Measurements from ENCODE around the gene LHFPL3. TPM values are rescaled to one million over a fixed set of nuclear protein-coding genes. Genes with fewer than 3 reads are reported as not detected.

The LHFPL3 gene
- total and polyA plus RNA-seq, 9 of the 15 experiments (the other 6 are each of a cell fraction or from before 2014, with no cell fraction given) = 0.21 to 0.52 TPM; not detected in 7

DNA sequence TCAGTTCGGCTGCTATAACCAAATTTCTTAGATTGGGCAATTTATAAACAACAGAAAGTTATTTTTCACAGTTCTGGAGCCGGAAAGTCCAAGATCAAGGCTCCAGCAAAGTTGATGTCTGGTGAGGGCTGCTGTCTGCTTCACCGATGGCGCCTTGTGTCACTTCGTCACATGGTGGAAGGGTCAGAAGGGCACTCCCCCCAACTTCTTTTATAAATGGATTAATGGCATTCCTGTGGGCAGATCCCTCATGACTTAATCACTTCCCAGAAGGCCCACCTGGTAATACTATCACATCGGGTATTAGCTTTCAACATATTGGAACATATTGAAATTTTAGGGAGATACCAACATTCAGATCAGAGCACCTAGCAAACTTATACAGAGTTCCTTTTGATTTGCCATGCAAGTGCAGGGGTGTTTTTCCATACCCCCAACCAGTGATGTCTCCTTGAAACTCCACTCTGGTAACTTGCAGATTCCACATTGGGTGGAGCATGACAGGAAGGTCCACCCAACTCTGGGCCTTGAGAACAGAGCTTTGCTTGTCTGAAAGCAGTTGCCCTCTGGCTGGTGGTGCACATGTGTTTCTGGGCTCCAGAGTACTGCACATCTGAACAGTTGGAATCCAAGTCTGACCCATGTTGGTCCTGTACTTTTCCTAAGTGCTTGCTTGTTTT, 600.5 kb downstream of the LHFPL3 start (continued):
- TF ChIP-seq SPI1 (IDR thresholded peaks at IDR 0.05; ENCODE audit: borderline replicate concordance, low read depth, low read length) (no peak), ILF3 (IDR thresholded peaks at IDR 0.05; ENCODE audit: borderline replicate concordance) (no peak)

DNA sequence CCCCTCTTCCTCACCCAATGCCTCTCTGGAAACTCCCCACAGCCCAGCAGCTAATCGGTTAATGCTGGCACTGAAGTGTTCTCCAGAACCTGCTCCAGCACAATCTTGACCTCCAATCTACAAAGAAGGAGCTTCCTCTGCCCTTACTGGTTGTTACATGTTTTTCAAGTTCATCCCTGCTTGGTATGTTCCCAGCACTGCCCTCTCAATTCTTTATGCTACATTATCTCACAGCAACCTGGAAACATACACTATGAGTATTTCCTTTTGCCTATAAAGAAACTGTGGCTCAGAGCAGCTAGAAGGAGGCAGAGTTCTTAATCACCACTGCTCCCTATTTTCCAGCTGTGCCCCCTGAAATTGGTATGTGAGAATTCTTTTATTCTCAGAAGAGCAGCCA, 601.5 kb downstream of the LHFPL3 start:
- FAIRE-seq = no peak
- no peak overlapping the region for H3K4me3 ChIP-seq
- TF ChIP-seq, protein P1, sequence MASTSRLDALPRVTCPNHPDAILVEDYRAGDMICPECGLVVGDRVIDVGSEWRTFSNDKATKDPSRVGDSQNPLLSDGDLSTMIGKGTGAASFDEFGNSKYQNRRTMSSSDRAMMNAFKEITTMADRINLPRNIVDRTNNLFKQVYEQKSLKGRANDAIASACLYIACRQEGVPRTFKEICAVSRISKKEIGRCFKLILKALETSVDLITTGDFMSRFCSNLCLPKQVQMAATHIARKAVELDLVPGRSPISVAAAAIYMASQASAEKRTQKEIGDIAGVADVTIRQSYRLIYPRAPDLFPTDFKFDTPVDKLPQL (IDR thresholded peaks at IDR 0.05; ENCODE audit: extremely low read depth, insufficient read length) = no peak
- no peak for TF ChIP-seq NEUROD1 (IDR thresholded peaks at IDR 0.05; ENCODE audit: borderline replicate concordance, low read depth, low read length, partially characterized antibody)
- TF ChIP-seq FOXM1 (IDR thresholded peaks at IDR 0.05; ENCODE audit: low read depth) = no peak
- no peak for TF ChIP-seq FOXM1 (CRISPR knock-in tag; IDR thresholded peaks at IDR 0.05; ENCODE audit: low read depth)
- no peak for TF ChIP-seq CHD4 (IDR thresholded peaks at IDR 0.05; ENCODE audit: insufficient read depth, insufficient replicate concordance, low read depth, low read length, poor library complexity, severe bottlenecking)
- no peak for TF ChIP-seq NFRKB (IDR thresholded peaks at IDR 0.05; ENCODE audit: low read depth)
- TF ChIP-seq POLR2AphosphoS2 (IDR thresholded peaks at IDR 0.05; ENCODE audit: low read length) = no peak
- TF ChIP-seq, protein P2, sequence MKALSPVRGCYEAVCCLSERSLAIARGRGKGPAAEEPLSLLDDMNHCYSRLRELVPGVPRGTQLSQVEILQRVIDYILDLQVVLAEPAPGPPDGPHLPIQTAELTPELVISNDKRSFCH (CRISPR knock-in tag; IDR thresholded peaks at IDR 0.05) = no peak
- TF ChIP-seq, protein P2 (tag; IDR thresholded peaks at IDR 0.05) = no peak
- TF ChIP-seq SMARCA4 (IDR thresholded peaks at IDR 0.05) = no peak
- TF ChIP-seq, protein P3, sequence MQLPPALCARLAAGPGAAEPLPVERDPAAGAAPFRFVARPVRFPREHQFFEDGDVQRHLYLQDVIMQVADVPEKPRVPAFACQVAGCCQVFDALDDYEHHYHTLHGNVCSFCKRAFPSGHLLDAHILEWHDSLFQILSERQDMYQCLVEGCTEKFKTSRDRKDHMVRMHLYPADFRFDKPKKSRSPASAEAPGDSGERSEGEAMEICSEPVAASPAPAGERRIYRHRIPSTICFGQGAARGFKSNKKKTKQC (CRISPR knock-in tag; IDR thresholded peaks at IDR 0.05) = no peak
- TF ChIP-seq SAFB (IDR thresholded peaks at IDR 0.05; ENCODE audit: borderline replicate concordance, low read depth, low read length) = no peak
- no peak for TF ChIP-seq BCL6 (CRISPR knock-in tag; IDR thresholded peaks at IDR 0.05)
- no peak for TF ChIP-seq OTX1 (CRISPR knock-in tag; IDR thresholded peaks at IDR 0.05)
- TF ChIP-seq BDP1 (IDR thresholded peaks at IDR 0.05; ENCODE audit: insufficient read depth, insufficient read length) = no peak
- no peak for TF ChIP-seq SNIP1 (IDR thresholded peaks at IDR 0.05; ENCODE audit: low read depth)
- no peak for TF ChIP-seq SIN3A (IDR thresholded peaks at IDR 0.05; ENCODE audit: borderline replicate concordance in 2 of 2, control insufficient read depth in 1 of 2, low read depth in 2 of 2, low read length in 2 of 2)
- no peak for TF ChIP-seq ZNF644 (tag; IDR thresholded peaks at IDR 0.05; ENCODE audit: low read depth)

More for the DNA sequence above, 601.5 kb downstream of the LHFPL3 start:
- DNase-seq (ENCODE audit: extremely low read depth in 1 of 4, low spot score in 3 of 4) (no peak), ATAC-seq (no peak)
- Histone ChIP-seq H3K27me3 (ENCODE audit: control insufficient read depth in 2 of 2, insufficient read depth in 2 of 2, low read length in 2 of 2) (peaks cover 5 to 14% of the 10 kb centered on the region in 2 experiments; a peak in 3 of 5 replicates), H3K27ac (ENCODE audit: extremely low read depth, low read depth, low read length) (no peak overlapping the region), H3K9me3 (replicated peaks; ENCODE audit: control insufficient read depth, insufficient read depth, low read depth, low read length) (no peaks in the 10 kb centered on the region), H3K4me1 (replicated peaks in 1 of 2; ENCODE audit: control insufficient read depth in 2 of 2, insufficient read depth in 2 of 2, low read length in 2 of 2) (no peaks in the 10 kb centered on the region; a peak in 1 of 5 replicates), H2AFZ (ENCODE audit: low read depth, low read length) (no peak overlapping the region), H3K36me3 (ENCODE audit: control insufficient read depth, insufficient read depth, low read length) (no peaks in the 10 kb centered on the region), H3K79me2 (ENCODE audit: control insufficient read depth, insufficient read depth, low read length) (no peaks in the 10 kb centered on the region), H3K4me2 (ENCODE audit: insufficient read depth, low read length) (no peak overlapping the region), H3K9me1 (ENCODE audit: control insufficient read depth, insufficient read depth, low read length) (no peaks in the 10 kb centered on the region), H3K9ac (ENCODE audit: insufficient read depth in 1 of 2, low read depth in 2 of 2, low read length in 2 of 2) (no peak overlapping the region), H4K20me1 (replicated peaks; ENCODE audit: control insufficient read depth, insufficient read depth, low read length) (no peaks in the 10 kb centered on the region)
- in situ Hi-C loops (cut with MboI) (no loop called here), intact Hi-C loops (cut with micrococcal nuclease) (no loop called here)
- 7% methylated on average over 1 of the region's 1 CpG for WGBS (ENCODE audit: insufficient coverage, low coverage, missing lambda C conversion rate)
- ChIA-PET CTCF (ENCODE audit: low intra/inter-chr PET ratio) (interaction anchor here (0.6 kb wide), 1 partner anchor 551 kb away, joined by 3 read pairs; no protein-coding TSS in a partner anchor), POLR2A (interaction anchor here (0.8 to 1.4 kb wide), 3 partner anchors 82 to 125 kb away, joined by 3 to 6 read pairs (median 5); no protein-coding TSS in a partner anchor)
- BruUV-seq (replicated peaks) = no TSS peak

Data from K562 (cell line).